Measurements from ENCODE around the gene KIAA0930.
"Not testable (repeated sequence)": the region's sequence is repeated elsewhere in the genome, so short reads cannot be mapped to it uniquely, and the experiment has no call there.

Gene KIAA0930

DNA sequence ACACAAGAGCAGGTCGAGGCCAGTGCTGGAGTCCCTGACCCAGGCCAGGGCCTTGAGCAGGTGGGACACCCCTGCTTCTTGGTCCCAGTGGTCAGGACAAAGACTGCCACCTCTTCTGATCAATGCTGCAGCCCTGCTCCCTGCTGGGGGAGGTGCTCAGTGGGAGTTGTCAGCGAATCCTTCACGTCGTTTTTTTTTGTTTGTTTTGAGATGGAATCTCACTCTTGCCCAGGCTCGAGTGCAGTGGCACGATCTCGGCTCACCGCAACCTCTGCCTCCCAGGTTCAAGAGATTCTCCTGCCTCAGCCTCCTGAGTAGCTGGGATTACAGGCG is 42.3 kb downstream of the KIAA0930 start:
- FAIRE-seq, result no peak

DNA sequence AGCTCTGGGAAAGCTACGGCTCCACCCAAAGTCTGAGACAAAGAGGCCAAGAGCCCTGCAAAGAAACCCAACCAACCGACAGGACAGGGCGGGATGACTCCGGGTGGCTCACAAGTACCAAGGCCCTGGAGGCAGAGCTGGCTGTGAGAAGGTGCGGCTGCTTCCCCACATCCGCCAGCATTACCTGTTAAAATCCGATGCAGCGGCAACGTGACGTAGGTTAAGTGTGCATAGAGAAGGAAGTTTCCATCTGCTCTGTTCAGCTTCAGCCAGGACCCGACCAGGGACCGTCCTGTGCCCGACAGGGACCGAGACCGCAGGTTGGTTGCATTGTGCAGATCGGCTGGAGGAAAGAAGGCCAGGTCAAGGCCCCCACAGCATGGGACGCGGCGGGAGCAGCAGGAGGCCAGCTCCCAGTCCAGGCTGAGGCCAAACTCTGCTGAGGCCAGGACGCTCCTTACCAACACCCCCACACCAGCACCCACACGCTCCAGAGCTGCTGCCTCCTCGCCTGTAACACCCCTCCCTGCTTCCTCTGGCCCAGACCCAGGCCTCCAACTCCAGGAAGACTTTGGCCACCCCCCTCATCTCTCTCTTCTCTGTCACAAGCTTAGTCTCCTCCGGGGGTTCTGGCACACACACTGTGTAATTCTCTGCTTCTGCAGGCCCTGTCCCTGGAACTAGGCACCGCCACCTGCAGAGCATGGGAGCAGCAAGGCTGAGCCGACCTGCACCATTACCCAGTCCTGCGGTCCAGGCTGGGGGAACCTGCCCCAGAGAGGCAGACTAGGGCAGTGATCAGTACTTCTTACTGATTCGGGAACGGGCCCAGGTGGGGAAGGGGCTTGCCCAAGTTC is 42.9 kb downstream of the KIAA0930 start:
- FAIRE-seq, result no peak

DNA sequence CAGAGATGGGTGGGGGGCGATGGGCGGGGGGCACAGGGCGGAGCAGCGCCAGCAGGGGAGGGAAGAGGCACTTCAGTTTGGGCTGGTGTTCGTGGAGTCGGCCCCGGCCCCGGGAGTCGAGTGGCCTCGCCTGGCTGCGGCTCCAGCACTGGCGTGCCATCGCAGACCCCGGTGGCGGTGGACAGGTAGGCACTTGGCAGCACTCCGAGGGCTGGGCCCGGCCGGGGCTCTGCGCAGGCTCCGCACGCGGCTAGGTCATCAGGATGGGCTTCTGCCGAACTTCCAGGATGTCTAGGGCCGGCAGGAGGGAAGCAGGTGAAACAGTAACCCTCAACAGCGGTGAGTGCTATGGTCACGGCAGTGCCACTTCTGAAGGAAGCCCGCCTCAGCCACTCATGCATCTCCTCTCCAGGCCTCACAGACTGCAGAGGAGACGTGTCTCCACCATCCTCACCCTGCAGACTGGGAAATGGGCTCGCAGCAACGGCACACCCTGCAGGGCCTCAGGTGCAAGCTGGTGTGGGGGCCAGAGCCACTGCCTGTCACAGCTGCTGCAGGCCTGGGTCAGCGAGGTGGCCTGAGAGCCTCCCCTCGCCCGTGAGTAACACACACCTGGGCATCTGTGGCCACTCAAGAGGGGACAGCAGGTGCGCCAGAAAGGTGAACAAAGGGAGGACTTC is 43.6 kb downstream of the KIAA0930 start:
- FAIRE-seq, result no peak

DNA sequence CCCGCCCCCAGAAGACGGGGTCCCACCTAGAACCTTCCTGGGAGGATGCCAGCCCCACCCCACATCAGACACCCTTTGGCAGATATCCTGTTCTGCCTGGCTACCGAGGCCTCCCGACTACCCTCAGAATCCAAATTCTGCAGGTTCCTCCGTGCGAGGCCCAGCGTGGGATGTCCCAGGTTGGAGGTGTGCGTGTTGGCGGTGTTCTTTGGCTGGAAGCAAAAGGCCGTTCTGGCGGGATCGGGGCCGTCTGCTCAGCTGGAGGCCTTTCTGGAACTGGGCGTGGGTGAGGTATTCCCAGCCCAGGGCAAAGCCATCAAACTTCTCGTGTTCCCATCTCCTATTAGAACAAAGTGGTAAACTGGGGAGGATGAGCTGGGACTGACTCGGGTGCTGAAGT is 44.4 kb downstream of the KIAA0930 start:
- FAIRE-seq, result no peak

DNA sequence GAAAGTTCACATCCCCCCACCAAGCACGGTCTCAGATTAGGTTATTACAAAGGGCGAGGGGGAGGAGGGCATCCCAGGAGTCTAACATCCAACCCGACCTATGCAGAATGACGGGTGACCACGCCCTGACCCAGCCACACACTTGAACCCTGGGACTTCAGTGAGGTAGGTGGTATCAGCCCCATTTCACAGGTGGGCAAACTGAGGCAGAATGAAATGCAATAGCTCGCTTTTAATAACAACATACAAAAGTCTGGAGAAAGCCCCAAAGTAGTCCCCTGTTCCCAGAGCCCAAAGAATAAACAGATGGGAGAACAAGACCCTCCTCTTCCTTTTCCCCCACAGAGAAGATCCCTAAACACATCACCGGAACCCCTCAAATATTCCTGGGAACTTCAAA is 45.1 kb downstream of the KIAA0930 start:
- FAIRE-seq, result no peak

DNA sequence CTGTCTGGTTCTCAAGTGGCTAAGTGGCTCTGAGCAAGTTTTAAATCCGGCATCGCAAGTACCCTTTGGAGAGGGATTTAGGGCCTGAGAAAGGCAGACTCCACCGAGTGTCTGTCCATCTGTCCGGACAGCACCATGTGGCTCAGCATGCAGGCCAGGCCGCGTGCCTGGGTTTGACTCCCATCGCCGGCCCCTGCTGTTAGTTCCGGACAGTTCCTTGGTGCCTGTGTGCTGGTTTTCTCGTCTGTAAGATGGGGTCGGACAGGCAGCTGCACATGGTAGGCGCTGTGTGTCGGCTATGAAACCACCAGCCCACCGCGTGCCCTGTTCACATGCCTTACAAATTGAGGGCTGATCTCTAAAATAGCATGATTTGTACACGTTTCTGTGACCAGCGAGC is 46.0 kb downstream of the KIAA0930 start:
- FAIRE-seq, result no peak

DNA sequence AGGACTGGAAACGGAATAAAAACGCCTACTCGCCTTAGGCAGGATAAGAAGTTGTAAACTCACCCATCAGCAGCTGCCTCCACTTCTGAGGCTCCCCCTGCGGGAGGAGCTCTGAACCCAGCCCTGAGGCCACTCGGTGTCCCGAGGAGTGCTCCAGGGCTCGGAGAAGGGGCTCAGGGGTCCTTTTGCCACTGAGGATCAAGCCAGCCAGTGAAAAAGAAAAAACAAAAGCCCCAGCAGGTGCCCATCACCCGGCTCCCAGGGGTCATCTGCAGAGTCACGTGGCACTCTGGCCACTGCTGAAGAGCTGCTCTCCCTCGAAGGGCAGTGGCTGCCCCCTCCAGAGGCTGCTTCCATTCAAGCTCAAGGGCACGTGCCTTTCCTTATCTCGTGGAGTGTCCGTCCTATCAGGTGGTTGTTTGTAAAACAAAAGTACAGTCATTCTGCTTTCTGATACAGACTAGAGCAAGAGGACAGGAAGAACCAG is 48.0 kb downstream of the KIAA0930 start:
- FAIRE-seq, result no peak

DNA sequence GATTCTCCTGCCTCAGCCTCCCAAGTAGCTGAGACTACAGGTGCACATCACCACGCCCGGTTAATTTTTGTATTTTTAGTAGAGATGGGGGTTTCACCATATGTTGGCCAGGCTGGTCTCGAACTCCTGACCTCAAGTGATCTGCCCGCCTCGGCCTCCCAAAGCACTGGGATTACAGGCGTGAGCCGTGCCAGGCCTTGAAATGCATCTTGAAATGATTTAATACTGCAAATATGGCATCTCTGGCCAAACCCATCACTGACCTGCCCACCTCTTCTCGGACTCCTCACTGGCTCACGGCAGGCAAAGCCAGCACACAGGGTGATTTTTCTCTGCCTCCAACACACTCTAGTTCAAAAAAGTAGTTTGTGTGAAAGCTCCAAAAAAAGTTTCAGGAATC is 48.9 kb downstream of the KIAA0930 start:
- not testable (repeated sequence) for FAIRE-seq

DNA sequence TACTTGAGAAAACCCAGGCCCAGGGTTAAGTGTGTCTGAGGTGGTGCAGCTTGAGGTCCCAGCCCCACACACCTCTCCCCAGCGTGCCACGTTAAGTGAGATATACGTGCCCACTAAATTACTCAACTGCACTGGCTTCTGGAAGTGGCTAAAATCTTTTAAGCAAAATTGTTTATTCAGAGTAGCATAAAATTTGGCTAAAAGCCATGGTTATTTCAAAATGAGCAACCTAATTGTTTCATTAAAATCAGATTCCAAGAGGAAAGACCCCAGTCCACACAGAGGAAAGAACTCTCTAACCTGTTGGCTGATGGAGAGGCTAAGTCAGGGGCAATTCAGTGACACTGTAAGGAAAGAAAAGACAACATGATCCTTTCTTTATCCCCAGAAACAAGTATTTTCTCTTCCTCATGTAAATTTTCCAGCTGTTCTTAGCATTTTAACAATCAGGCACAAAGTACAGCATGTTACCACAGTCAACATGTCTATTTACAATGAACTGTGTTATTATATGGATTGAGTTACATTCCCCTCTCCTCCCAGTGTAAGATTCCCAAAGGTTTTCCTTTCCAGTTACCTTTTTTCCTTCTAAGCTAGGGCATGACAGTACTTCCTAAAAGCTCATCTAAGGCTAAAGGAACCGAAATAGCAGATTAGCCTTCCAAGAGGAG is 50.4 kb downstream of the KIAA0930 start:
- no peak for FAIRE-seq

DNA sequence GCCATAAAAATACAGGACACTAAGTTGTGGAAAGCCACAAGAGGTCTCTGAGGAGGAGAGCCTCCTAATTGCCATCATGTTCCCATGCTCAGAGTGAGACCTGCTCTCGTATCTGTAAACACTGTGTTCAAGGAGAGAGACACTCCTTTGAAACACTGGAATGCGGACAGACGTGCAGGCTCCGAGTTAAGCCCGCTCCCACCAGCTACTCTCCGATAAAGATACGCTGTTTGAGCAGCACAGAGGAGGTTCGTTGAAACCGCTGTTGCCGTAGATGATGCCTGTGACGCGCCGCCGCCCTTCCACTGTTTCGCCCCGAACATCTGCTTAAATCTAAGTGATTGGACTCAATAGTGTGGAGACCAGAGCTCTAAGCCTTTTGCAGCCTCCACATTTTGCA is 51.9 kb downstream of the KIAA0930 start:
- FAIRE-seq, result no peak

DNA sequence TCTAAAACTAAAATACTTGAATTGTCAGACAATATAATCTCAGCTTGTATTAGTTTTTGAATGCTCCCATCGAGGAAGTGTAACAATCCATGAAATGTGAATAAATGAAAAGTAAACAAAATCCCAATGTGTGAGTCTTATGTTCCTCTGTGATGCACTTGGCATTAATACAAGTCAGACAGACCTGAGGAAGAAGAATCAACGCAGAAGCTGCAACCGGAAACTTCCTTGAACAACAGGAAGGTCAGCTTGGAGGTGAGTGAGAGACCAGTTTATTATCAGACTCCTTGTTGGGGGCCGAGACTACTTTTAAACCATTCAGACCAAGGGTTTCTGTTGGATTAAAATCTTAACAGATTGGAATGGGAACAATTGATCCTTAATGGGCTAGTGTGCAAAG is 52.8 kb downstream of the KIAA0930 start:
- FAIRE-seq, result no peak

DNA sequence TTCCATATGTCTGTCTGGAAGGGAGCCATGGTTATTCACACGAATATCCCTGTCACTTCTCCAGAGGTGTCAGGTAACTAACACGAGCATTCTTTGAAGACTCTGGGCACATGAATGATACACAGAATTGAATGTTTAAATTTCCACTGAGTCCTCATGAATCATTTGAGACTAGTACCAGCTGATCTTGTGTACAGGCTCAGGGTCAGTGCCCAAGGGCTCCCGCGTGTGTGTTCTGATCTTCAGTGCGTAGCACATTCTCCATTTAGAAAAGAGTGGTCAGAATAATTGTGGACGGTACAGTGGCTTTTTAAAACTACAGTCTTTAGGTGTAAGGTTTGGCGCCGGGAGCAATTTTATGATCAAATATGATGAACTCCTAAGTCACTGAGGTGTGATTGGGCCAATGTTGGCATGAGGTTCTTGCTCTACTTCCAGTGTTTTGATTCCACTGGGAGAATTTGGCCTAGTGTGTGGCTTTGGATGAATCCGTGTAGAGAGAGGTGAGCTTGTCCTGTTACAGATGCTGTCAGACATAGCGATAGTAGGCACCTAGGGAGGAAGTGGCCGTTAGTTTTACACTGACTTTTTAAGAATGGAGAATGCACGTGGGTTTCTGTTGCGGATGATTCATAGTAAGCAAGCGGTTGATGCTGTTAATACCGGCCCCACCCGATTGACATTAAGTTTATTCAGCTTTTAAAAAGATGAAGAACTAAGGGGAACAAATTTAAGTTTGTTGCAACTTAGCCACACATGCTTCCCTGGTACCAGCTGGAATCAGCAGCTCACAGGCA is 54.8 kb downstream of the KIAA0930 start:
- FAIRE-seq, result no peak

DNA sequence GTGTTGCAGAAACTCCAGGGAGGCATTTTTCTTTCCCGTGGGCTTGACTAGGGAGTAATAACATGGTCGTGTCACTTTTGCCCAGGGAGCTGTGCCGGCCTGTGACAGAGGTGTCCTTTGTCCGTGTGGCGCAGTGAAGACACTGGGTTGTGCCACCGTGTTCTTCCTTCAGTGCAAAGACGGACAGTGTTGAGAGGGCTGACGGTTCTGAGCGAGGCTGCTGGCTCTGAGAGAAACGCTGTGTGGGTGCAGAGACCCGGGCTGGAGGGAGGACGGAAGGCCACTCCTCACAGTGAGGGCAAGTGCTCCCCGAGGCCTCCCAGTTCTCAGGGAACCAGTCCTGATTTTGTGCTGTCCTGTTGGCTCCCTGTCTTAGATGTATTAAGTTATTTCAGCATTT is 56.7 kb downstream of the KIAA0930 start:
- FAIRE-seq, result no peak

DNA sequence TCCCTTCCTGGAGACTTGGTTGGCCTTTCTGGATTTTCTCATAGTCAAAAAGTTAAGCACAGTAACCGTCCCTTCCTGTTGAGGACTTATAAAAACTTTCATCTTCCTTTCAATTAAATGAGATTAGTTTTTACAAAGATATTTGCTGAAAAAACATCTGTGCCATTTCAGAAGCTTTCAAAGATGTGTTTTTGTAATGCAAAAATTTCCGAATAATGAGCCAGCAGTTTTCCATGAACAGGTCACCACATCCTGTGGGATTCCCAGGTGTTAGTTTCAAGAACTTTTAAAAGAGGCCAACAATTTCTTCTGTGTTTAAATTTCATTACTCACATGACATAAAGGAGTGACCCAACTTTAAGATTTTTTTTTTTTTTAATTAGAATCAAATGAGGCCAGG is 58.9 kb downstream of the KIAA0930 start:
- FAIRE-seq, result no peak

DNA sequence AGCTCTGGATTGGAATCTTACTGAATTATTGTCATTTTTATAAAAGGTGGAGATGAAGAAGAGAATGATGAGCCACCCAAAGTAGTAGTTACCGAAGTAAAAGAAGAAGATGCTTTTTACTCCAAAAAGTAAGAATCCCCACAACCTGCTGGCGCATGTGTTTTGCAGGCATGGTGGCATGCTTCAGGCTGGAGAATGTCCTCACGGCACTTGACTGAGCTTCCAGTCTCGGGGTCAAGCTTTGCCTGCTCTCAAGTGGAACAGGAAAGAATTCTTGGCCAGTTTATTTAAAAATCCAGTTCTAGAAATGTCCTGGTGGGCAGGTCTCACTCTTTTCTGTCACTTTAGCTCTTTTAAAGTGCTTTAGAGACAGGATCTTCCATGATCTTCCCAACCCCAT is 59.5 kb downstream of the KIAA0930 start:
- FAIRE-seq, result no peak

DNA sequence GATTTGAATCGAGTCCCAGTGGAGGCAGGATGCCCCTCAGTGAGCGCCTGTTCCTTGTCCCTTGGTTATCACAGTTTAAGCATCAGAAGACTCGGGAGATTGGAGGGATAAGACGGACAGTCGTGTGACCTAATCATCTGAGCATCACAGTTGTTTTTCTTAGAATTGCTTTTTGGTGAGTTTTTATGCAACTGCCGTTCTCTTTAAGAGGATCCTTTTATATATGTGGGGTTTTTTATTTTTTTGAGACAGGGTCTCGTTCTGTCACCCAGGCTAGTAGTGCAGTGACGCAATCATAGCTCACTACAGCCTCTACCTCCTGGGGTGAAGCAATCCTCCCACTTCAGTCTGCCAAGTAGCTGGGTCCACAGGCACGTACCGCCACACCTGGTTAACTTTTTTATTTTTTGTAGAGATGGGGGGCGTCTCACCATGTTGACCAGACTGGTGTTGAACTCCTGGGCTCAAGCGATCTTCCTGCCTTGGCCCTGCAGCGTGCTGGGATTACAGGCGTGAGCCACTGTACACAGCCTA is 60.5 kb downstream of the KIAA0930 start:
- FAIRE-seq, result no peak

DNA sequence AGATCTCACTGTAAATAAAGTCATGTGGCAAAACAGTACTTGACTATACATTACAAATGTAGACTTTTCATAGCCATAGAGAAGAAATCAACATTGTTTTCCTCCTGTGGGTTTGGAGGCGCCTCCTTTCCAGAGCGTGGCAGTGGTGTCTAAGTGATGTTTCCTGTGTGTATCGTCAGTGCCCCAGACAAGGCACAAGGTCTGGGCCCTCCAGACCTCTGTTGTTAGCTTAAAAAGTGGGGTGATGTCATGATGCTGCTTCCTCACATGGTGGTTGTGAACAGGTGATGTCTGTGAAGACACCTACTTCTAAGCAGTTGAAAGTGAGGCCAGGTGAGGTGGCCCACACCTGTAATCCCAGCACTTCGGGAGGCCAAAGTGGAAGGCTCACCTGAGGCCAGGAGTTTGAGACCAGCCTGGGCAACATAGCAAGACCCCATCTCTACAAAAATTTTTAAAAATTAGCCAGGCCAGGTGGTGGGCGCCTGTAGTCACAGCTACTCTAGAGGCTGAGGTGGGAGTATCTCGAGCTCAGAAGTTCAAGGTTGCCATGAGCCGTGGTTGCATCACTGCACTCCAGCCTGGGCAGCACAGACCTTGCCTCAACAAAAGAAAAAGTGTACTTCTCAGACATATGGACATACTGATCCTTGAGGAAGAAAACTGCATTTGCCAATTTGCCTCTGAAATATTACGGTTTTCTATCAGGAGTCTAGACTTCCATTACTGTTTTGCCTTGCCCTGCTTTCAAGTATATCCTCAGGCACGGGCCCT is 61.2 kb downstream of the KIAA0930 start:
- FAIRE-seq, result no peak

DNA sequence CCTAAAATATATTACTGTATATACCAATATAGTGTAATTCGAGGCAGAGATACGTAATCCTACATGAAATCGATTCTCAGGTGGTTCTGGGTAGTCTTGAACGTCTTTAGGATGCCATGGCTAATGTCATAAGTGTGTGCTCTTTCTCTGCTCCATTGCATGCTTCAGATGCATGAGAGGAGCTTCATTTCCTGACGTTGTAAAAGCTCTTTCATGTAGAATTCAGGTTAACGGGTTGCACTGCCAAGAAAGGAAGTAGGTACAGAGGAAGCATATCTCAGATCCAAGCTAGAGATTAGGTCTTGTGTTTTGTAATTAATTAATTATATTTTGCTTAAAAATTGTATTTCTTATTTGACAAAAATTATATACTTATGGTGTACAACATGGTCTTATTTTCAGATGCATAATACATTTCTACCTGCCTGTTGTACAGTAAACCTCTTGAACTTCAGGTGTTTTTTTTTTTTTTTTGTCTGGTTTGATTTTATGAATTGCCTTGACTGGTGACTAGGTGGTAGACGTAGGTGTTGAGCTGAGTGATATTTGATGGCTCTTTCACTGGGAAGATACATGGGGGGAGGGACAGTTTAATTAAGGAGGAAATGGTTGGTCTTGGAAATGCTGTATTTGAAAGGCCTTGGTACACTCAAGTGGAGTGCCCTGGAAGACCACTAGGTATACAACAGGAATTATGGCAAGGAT is 67.7 kb downstream of the KIAA0930 start:
- no peak for FAIRE-seq

DNA sequence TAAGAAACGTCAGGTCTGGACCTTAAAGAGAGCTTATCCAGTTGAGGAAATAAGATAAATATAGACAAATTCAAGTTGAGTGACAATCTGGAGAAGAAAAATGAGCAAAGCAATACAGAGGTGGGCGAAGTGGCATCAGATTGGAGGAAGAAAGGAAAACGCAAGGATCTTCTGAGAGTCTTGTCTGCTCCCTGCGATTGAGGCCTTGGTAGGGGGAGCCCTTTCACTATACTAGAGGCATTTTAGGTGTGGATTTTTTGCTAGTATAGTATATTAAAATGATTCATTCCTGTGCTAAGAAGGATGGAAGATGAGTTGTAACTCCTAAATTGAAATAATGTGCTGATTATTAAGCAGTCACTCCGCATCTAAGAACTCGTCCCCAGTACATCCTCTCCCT is 68.9 kb downstream of the KIAA0930 start:
- no peak for FAIRE-seq

DNA sequence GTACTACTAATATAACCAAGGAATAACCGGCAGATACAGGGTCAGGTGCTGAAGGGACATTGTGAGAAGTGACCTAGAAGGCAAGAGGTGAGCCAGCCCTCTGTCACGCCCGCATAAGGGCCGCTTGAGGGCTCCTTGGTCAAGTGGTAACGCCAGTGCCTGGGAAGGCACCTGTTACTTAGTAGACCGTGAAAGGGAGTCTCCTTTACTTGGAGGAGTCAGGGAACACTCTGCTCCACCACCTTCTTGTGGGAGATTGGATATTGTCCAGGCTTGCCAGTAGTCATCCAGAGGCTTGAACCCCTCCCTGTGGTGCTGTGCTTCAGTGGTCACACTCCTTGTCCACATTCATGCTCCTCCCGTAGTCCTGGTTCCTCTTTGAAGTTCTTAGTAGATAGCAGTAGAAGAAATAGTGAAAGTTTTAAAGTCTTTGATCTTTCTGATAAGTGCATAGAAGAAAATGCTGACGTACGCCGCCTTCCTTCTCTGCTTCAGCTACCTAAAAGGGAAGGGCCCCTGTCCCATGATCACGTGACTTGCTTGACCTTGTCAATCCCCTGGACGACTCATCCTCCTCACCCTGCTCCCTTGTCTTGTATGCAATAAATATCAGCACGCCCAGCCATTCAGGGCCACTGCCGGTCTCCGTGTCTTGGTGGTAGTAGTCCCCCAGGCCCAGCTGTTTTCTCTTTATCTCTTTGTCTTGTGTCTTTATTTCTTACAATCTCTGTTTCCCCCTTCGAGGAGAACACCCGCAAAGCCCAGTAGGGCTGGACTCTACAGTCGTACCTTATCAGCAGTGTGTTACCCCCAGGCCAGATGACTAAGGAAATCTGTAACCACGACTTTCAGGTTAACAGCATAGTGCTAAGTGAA is 70.9 kb downstream of the KIAA0930 start:
- FAIRE-seq, result no peak
